H1 (cell line): ENCODE data around the gene ATP5MC3. TPM values are rescaled to one million over a fixed set of nuclear protein-coding genes. Genes with fewer than 3 reads are reported as not detected.
A peak's percentile ranks its signal among the peaks of the same experiment; 100 is the strongest.

Experiments used
- CTCF ChIA-PET: fragments of 300-600 bp; sonication (Branson Sonifier 250); formaldehyde crosslinking; loops from one replicate; lab custom pipeline; 2021; ENCODE audit not compliant: partially characterized antibody; lab: Charles Lee
- POLR2A ChIA-PET: fragments of 300-600 bp; sonication (Branson Sonifier 250); formaldehyde crosslinking; loops from one replicate; lab custom pipeline; 2021; ENCODE audit warnings: inconsistent platforms; ENCODE audit not compliant: partially characterized antibody; lab: Charles Lee
- DNase-seq, 2 experiments: peaks; one replicate each; pipeline versions ENCODE4 v3.0.0 to v3.0.0-alpha.2; 2010 to 2022; ENCODE audit warnings: low spot score in 2 of 2, low read depth in 1 of 2, mixed read lengths in 1 of 2
- FAIRE-seq: peaks from 2 replicates; lab custom pipeline; 2011; peaks lifted over from hg19 to GRCh38; lab: Jason Lieb, UNC
- H2AFZ ChIP-seq: 2 replicates; pipeline ENCODE4 v1.8.1; 2012; ENCODE audit warnings: low read length, inconsistent platforms
- H2AK5ac ChIP-seq: 2 replicates; pipeline ENCODE4 v1.6.1; 2013; ENCODE audit warnings: low read depth, low read length
- H2BK120ac ChIP-seq: replicated peaks from 2 replicates; pipeline ENCODE3; 2013; ENCODE audit warnings: low read depth, low read length, inconsistent platforms
- H2BK12ac ChIP-seq: 2 replicates; pipeline ENCODE4 v1.6.1; 2013; ENCODE audit warnings: low read depth, low read length
- H2BK15ac ChIP-seq: 2 replicates; pipeline ENCODE4 v1.6.1; 2013; ENCODE audit warnings: low read length
- H2BK20ac ChIP-seq: 2 replicates; pipeline ENCODE4 v1.6.1; 2013; ENCODE audit warnings: low read length
- H2BK5ac ChIP-seq: 2 replicates; pipeline ENCODE4 v1.6.1; 2013; ENCODE audit warnings: low read depth, low read length
- H3K14ac ChIP-seq: 2 replicates; pipeline ENCODE4 v1.6.1; 2013; ENCODE audit warnings: inconsistent platforms; ENCODE audit not compliant: insufficient read length
- H3K18ac ChIP-seq: 2 replicates; pipeline ENCODE4 v1.6.1; 2013; ENCODE audit warnings: low read length; ENCODE audit errors: extremely low read depth
- H3K23ac ChIP-seq: 2 replicates; pipeline ENCODE4 v1.6.1; 2013; ENCODE audit warnings: inconsistent platforms; ENCODE audit not compliant: insufficient read length
- H3K23me2 ChIP-seq: 2 replicates; pipeline ENCODE4 v1.6.1; 2013; ENCODE audit warnings: low read depth, low read length
- H3K27ac ChIP-seq: 2 replicates; pipeline ENCODE4 v1.6.1; 2011; ENCODE audit warnings: low read depth, low read length, inconsistent platforms
- H3K27me3 ChIP-seq, 4 experiments: replicated peaks in 1 of 4; 1 replicate in 1 of 4; 2 replicates in 3 of 4; pipeline versions ENCODE4 v1.6.1 to v1.8.1; 2011 to 2013; ENCODE audit warnings: low read length in 3 of 4, mild to moderate bottlenecking in 3 of 4, inconsistent platforms in 2 of 4, mixed read lengths in 2 of 4, moderate library complexity in 1 of 4; ENCODE audit not compliant: control insufficient read depth in 3 of 4, insufficient read depth in 3 of 4; ENCODE audit errors: extremely low read depth in 1 of 4
- H3K36me3 ChIP-seq, 4 experiments: 2 replicates each; pipeline versions ENCODE4 v1.6.1 to v1.8.1; 2011 to 2013; ENCODE audit warnings: mild to moderate bottlenecking in 4 of 4, low read length in 3 of 4, moderate library complexity in 2 of 4, control low read depth in 1 of 4, inconsistent platforms in 1 of 4; ENCODE audit not compliant: insufficient read depth in 4 of 4, control insufficient read depth in 2 of 4
- H3K4ac ChIP-seq: replicated peaks from 2 replicates; pipeline ENCODE3; 2013; ENCODE audit warnings: low read length, low read depth, mixed read lengths, inconsistent platforms; ENCODE audit not compliant: insufficient read length
- H3K4me1 ChIP-seq, 4 experiments: replicated peaks in 1 of 4; 1 replicate in 1 of 4; 2 replicates in 3 of 4; pipeline versions ENCODE4 v1.6.1 to v1.8.1; 2011 to 2013; ENCODE audit warnings: low read length in 3 of 4, inconsistent platforms in 2 of 4, mixed read lengths in 1 of 4; ENCODE audit not compliant: insufficient read depth in 4 of 4, control insufficient read depth in 3 of 4
- H3K4me2 ChIP-seq, 2 experiments: 2 replicates each; pipeline versions ENCODE4 v1.6.1 to v1.8.1; 2011 to 2013; ENCODE audit warnings: low read depth in 2 of 2, low read length in 2 of 2, control low read depth in 1 of 2, inconsistent platforms in 1 of 2, mild to moderate bottlenecking in 1 of 2; ENCODE audit not compliant: insufficient read depth in 1 of 2
- H3K4me3 ChIP-seq, 4 experiments: fragments of 200-600, 300-600 bp in 1 of 4; sonication (generic), shearing (Covaris generic), sonication (Bioruptor Twin) in 1 of 4; 2 replicates each; pipeline versions ENCODE4 v1.5.1 to v1.8.1; 2011 to 2016; ENCODE audit warnings: low read length in 4 of 4, low read depth in 3 of 4, control low read depth in 2 of 4, inconsistent platforms in 2 of 4, mild to moderate bottlenecking in 2 of 4, mixed read lengths in 1 of 4, moderate library complexity in 1 of 4; ENCODE audit not compliant: insufficient read depth in 2 of 4; ENCODE audit errors: extremely low read depth in 1 of 4
- H3K56ac ChIP-seq: replicated peaks from 2 replicates; pipeline ENCODE3; 2013; ENCODE audit warnings: low read depth, mild to moderate bottlenecking, mixed read lengths, low read length, inconsistent platforms; ENCODE audit not compliant: insufficient read length
- H3K79me1 ChIP-seq: 2 replicates; pipeline ENCODE4 v1.6.1; 2013; ENCODE audit warnings: low read depth, low read length, control low read depth
- H3K79me2 ChIP-seq, 2 experiments: 2 replicates each; pipeline versions ENCODE4 v1.6.1 to v1.8.1; 2012 to 2013; ENCODE audit warnings: low read length in 2 of 2, mild to moderate bottlenecking in 2 of 2, inconsistent platforms in 1 of 2; ENCODE audit not compliant: insufficient read depth in 2 of 2, control insufficient read depth in 1 of 2
- H3K9ac ChIP-seq, 4 experiments: replicated peaks in 1 of 4; 1 replicate in 1 of 4; 2 replicates in 3 of 4; pipeline versions ENCODE4 v1.6.1 to v1.8.1; 2011 to 2013; ENCODE audit warnings: low read depth in 3 of 4, low read length in 3 of 4, control low read depth in 2 of 4, mild to moderate bottlenecking in 2 of 4, moderate library complexity in 2 of 4, inconsistent platforms in 1 of 4; ENCODE audit errors: extremely low read depth in 1 of 4
- H3K9me3 ChIP-seq, 2 experiments: 2 replicates each; pipeline versions ENCODE4 v1.6.1 to v1.8.1; 2012 to 2013; ENCODE audit warnings: mild to moderate bottlenecking in 2 of 2, moderate library complexity in 2 of 2, control low read depth in 1 of 2, inconsistent platforms in 1 of 2, low read depth in 1 of 2, low read length in 1 of 2, mixed read lengths in 1 of 2; ENCODE audit not compliant: insufficient read depth in 2 of 2
- H4K20me1 ChIP-seq, 2 experiments: replicated peaks in 1 of 2; 2 replicates each; pipeline versions ENCODE3 to v1.8.1; 2011 to 2013; ENCODE audit warnings: inconsistent platforms in 2 of 2, low read length in 2 of 2, mild to moderate bottlenecking in 1 of 2; ENCODE audit not compliant: insufficient read depth in 2 of 2, control insufficient read depth in 1 of 2
- H4K5ac ChIP-seq: 2 replicates; pipeline ENCODE4 v1.6.1; 2013; ENCODE audit warnings: low read length, low read depth, mixed read lengths, inconsistent platforms; ENCODE audit not compliant: insufficient read length
- H4K8ac ChIP-seq: 2 replicates; pipeline ENCODE4 v1.8.0; 2013; ENCODE audit warnings: mild to moderate bottlenecking, moderate library complexity, low read length, inconsistent platforms; ENCODE audit not compliant: insufficient read depth; ENCODE audit errors: extremely low read depth
- H4K91ac ChIP-seq: replicated peaks from 2 replicates; pipeline ENCODE3; 2013; ENCODE audit warnings: low read length, mixed read lengths, inconsistent platforms; ENCODE audit not compliant: insufficient read length
- ASH2L ChIP-seq: fragments of 200-600, 300-600 bp; sonication (generic); IDR thresholded peaks from one replicate; pipeline ENCODE4 v1.7.1; 2017; ENCODE audit warnings: low read length
- CREB1 ChIP-seq: IDR thresholded peaks from 2 replicates; pipeline ENCODE4 v1.6.1; 2012; ENCODE audit warnings: inconsistent platforms
- HDAC6 ChIP-seq: IDR thresholded peaks from one replicate; pipeline ENCODE4 v1.7.1; 2012; ENCODE audit warnings: low read depth, mild to moderate bottlenecking, inconsistent platforms, low read length, moderate library complexity
- SP2 ChIP-seq: IDR thresholded peaks from 2 replicates; pipeline ENCODE4 v1.6.1; 2012; ENCODE audit warnings: mild to moderate bottlenecking, low read length, inconsistent platforms
- SRF ChIP-seq: IDR thresholded peaks from 2 replicates; pipeline ENCODE4 v1.6.1; 2011; ENCODE audit warnings: mild to moderate bottlenecking, low read depth, low read length, moderate library complexity
- polyA plus RNA-seq, 7 experiments: library from polyadenylated mRNA; depleted of rRNA in 3 of 7; stranded (reverse) in 5 of 7; unstranded in 2 of 7; fragments of >200 nt in 5 of 7; fragments of 200-250 nt in 2 of 7; gene quantifications; 1 replicate in 5 of 7; 2 replicates in 1 of 7; 4 replicates in 1 of 7; pipeline versions ENCODE4 v1.2.1 to v1.2.3, GENCODE V29; 2011 to 2013; ENCODE audit warnings: missing spikeins in 2 of 7, mixed read lengths in 2 of 7
- total RNA-seq: library from RNA; stranded (reverse); fragmentation: NEBNext Ultra II Directional; extraction: Animal tissue kit (Norgen Biotek cat#: 25700); gene quantifications from 2 replicates; pipeline ENCODE4 v1.2.1, GENCODE V29; 2021

Gene ATP5MC3
- total and polyA plus RNA-seq, 2 of the 8 experiments (the other 6 are each of a cell fraction or from before 2014, with no cell fraction given): 320 to 856 TPM

DNA sequence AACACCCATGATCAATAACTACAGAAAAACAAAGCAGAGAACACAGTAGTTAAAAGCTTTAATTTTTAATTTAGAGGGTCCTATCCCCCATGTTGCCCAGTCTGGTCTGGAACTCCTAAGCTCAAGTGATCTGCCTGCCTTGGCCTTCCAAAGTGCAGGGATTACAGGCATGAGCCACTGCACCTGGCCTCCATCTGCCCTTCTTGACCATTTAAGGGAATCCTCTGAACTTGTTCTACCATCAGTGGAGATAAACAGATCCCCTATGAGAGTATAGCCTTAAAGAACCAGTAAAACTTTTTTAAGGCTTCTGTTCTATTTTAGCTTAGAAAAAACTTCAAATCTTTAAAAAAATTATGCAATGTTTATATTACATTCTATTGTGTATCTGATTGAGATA, 13.5 kb upstream of the ATP5MC3 start:
- H3K27me3 ChIP-seq: peaks cover 0 to 1% (median 0%) of the 10 kb centered on the region in 4 experiments; a peak in 1 of 7 replicates
- no peak overlapping the region for H3K27ac ChIP-seq
- H3K4me3 ChIP-seq: no peak overlapping the region
- no peaks in the 10 kb centered on the region for H3K9me3 ChIP-seq
- no peak for DNase-seq
- H2BK20ac ChIP-seq: no peak overlapping the region
- H3K23ac ChIP-seq: no peak overlapping the region
- H3K18ac ChIP-seq: no peak overlapping the region
- H4K8ac ChIP-seq: no peak overlapping the region
- H3K79me2 ChIP-seq: no peaks in the 10 kb centered on the region
- H2BK120ac ChIP-seq: no peak overlapping the region
- no peak overlapping the region for H3K9ac ChIP-seq
- POLR2A ChIA-PET: no interaction called here
- no peaks in the 10 kb centered on the region for H3K79me1 ChIP-seq
- no peak overlapping the region for H3K4ac ChIP-seq
- H3K4me1 ChIP-seq: no peaks in the 10 kb centered on the region
- H2BK5ac ChIP-seq: no peak overlapping the region
- no peak overlapping the region for H4K5ac ChIP-seq
- H3K23me2 ChIP-seq: no peaks in the 10 kb centered on the region; the same call in 1 of the 2 replicates
- no peak overlapping the region for H3K56ac ChIP-seq
- H4K20me1 ChIP-seq: no peaks in the 10 kb centered on the region
- H3K14ac ChIP-seq: no peak overlapping the region
- no peak overlapping the region for H2AK5ac ChIP-seq
- CTCF ChIA-PET: interaction anchor here (0.6 to 1.2 kb wide), 3 partner anchors 7 to 56 kb away, joined by 3 read pairs; no protein-coding TSS in a partner anchor
- no peak overlapping the region for H2BK15ac ChIP-seq
- no peak overlapping the region for H3K4me2 ChIP-seq
- H2BK12ac ChIP-seq: no peak overlapping the region
- TF ChIP-seq HDAC6 (no peak), SRF (peak; percentile 38; the same call in 1 of the 2 replicates), SP2 (no peak), ASH2L (no peak), CREB1 (no peak)
- no peak overlapping the region for H4K91ac ChIP-seq
- H2AFZ ChIP-seq: no peak overlapping the region
- no peaks in the 10 kb centered on the region for H3K36me3 ChIP-seq
- FAIRE-seq: no peak
